Iris pigment epithelial cell (primary cell): ENCODE data around the gene RIPK3.

ENCODE experiments used
- DNase-seq: peaks from one replicate; pipeline ENCODE4 v3.0.0-alpha.2; 2011; ENCODE audit warnings: low read depth

The RIPK3 gene

DNA sequence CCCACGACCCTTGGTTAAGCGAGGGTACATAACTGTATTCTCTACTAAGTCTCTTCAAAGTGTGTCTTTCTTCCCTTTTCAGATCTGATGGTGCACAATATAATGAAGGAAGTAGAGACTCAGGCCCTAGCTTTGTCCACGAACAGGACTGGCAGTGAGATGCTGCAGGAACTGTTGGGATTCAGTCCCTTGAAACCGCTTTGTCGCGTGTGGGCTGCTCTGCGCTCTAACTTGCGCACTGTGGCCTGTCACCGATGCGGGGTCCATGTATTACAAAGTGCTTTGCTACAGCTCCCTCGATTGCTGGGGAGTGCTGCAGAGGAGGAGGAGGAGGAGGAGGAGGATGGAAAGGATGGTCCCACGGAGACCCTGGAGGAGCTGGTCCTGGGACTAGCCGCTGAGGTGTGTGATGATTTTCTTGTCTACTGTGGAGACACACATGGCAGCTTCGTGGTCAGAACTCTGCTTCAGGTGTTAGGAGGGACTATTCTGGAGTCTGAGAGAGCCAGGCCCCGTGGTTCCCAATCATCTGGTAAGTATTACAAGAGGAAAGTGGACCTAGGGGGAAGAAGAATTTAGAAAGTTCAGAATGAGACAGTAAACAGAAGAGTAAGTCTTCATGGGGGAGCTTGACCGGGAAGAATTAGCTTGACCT is 39.3 kb downstream of the RIPK3 start:
- no peak for DNase-seq

DNA sequence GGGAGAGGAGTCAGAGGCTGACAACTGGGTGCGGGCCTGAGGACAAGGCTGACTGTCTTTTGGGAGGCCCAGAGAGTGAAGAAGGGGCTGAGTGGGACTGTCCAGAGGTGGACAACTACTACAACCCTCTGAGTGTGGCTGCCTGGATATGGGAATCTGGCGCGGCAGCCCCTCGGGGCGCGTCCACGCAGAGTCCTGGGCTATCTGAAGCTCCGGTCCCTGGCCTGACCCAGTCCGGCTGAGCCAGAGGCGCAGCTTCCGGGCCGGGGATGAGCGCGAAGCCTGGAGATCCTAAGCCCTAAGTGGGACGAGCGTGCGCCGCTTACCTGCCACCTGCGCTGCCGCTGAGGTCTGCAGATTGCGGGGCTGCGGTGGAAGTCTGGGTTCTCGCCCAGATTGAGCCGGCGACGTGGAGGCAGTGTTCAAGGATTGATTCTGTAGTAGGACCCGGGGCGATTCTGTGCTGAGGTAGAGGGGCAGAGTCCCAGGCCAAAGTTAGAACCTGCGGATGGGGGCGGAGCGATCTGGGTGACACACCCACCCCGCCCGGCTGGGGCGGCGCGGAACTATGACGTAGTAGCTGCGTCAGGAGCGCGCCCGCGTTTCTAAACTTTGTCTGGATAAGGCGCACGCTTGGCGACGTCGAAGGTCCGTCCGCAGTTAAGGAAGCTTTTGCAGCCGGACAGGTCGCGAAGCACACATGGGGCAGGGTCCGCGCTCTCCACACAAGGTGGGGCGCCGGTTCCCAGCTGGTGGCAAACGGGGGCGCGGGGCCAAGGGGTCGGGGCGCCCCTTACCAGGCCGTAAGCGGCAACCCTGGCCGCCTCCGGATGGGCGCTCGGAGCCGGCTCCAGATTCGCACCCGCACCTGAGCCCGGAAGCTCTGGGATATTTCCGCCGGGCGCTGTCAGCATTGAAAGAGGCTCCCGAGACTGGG is 40.3 kb downstream of the RIPK3 start, which contains the start of the genes DHRS1 and NOP9:
Gene DHRS1, minus strand, starts transcription at position 526 of the 937 bp plus-strand sequence. CDS start 674 bp downstream, outside the sequence.
Gene NOP9, plus strand, starts transcription at position 596 of the 937 bp plus-strand sequence. Its CDS starts 105 bp downstream, at position 701.
- DNase-seq = peak; percentile 90

DNA sequence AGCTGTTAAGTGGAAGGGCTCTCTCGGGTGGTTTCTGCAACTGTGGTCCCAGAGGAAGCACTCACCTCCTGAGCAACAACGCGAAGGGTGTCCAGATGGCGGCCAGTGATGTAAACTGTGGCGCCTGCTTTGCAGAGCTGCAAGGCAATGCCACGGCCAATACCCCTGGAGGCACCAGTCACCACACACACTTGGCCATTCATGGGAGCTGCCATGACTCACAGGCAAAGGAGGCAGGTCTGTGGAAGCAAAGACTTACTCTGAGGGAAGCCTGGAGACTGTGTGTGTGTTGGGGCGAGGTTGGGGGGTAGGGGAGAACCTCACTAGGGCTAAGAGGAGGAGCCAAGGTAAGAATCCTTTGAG is 40.9 kb downstream of the RIPK3 start:
- peak; percentile 77 for DNase-seq

DNA sequence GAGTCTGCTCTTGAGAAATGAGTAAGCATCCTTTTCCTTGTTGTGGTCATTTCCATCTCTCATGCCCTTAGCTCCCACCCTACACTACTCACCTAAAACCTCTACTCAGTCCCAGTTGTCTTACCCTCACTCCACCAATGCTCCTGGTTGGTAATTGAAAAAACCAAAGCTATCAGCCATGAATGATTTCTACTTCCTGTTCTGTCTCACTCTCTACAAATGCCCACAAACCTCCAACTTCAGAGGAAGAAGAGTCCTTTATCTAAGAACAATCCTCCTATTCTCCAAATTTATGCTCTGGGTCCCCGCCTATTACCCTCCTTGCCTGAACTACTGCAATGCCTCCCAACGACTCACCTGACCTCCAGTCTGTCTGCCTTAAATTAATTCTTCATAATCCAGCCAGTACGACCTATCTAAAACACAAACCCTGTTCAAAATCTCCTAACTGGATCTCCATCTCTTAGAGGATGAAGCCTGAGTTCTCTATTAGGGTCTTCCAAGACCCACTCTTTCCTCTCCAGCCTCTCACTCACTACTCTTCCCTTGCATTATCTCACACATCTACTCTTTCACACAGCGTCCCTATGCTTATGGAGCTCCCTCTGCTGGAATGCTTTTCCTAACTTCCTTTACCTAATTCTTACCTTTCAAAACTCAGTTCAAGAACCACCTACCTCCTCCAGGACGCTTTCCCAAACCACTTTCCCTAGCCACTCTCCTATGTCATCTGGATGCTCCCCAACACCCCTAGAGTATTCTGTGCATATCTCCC is 42.4 kb downstream of the RIPK3 start:
- no peak for DNase-seq

DNA sequence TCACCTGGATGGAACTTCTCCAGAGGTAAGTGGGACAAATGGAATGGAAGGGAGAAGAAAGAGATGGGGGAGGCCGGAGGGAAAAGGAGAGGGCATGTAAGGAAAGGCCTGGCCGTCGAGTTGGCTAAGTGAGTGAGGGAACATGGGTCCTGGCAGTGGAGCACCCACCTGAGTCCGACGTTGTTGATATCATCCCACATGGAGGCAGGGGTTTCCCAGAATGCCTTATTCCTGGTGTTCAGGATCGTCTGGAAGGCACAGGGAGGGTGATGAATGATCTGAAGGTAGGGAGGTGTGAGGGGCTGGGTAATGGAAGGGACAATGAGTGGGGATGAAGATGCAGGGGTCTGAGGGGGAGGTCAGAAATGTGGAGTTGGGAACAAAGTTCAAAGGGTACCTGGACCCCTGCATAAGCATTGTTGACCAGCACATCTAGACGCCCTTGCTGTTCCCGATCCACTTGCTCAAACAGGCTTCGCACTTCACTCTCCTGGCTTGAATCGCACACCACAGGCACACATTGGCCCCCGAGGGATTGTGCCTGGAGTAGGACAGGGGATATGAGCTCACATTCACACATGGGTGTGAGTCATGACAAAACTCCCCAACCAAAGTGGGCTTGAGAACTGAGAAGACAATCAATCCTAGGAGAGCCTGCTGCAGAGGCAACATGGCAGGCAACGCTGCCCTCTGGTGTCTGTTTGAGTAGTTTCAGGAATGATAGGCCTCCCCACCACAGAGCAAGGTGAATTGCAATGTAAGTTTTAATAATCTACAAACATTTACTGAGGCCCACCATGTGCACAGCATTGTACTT is 43.2 kb downstream of the RIPK3 start:
- DNase-seq = peak; percentile 94

DNA sequence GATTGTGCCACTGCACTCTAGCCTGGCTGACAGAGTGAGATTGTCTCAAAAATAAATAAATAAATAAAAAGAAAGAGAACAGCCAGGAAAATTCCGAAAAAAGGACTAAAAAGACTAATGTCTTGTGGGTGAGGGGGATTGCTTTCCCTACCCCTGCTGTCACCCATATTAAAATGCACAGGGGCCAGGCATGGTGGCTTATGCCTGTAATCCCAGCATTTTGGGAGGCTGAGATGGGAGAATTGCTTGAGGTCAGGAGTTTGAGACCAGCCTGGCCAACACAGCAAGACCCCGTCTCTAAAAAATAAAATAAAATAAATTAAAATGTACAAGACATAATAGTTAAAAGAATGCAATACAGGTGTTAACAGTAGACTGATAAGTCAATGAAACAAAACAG is 46.3 kb downstream of the RIPK3 start:
- no peak for DNase-seq

DNA sequence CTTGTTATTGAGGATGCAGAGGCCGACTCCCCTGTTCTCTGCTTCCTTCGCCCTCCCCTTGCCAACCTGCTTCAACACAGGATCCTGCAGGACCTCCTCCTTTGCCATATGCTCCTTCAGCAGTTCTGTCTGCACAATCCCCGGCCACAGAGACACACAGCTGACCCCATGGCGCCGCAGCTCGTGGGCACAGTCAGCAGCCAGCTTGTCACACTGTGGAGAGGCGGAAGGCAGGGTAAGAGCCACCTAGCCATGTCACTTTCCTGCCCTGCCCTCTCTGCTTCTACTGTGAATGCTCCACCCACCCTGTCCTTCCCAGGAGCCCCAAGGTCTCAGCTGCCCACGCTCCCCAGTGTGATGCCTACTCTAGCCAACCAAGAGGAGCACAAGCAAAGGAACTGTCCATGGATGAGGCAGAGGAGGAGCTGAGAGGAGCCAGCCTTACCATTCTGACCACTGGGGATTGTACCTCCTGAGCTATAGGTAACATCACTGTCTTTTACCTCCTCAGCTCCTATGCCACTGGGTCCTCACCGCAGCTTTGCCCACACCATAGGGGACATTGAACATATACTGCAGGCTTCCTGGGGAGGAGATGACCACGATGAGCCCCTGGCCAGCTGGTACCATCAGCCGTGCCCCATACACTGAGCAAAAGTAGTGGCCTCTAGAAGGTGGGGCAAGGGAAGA is 47.5 kb downstream of the RIPK3 start:
- DNase-seq = no peak

DNA sequence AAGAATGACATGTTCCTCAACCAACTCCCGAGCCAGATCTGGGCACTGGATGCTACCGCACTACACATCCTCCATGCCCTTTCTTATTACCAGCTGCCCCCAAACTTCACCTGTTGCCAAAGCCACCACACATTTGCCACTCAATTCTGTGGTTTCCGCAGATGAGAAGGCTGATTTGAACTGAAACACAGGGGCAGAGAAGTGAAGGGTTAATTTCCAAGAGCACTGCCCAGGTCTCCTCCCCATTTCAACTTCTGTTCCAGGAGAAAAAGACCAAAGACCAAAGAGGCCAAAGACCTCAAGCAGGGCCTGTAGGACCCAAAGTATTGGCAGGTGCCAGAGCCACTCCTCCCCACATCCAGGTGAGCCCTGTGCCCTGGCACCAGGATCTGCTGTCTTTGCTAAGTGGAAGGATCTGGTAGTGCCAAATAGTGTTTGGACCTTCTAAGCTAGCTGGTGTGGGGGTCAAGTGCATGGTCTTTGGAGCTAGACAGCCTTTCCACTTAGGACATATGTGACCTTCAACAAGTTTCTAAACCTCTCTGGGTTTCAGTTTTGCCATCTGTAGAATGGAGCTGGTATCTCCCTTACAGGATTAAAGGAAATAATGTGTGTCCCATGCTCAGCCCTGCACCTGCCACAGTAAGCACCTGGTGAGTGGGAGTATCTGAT is 48.2 kb downstream of the RIPK3 start:
- DNase-seq = no peak

DNA sequence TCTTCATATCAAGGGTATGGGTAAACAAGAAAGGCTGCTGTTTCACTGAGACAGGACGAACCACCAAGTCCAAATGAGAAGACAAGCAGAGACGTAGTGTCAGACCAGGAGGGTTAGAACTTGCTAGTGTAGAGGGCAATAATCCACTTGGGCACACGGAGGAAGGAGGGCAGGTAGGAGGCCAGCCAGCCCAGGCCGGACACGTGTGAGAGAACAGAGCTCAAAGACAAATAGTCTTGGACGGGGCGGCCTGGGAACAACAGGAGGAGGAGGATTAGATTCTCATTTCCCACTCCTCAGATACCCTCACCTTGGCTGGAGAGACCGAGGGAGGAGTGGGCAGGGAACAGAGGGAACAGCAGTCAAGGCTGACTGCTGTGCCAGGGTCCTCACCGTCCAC is 49.0 kb downstream of the RIPK3 start:
- no peak for DNase-seq

DNA sequence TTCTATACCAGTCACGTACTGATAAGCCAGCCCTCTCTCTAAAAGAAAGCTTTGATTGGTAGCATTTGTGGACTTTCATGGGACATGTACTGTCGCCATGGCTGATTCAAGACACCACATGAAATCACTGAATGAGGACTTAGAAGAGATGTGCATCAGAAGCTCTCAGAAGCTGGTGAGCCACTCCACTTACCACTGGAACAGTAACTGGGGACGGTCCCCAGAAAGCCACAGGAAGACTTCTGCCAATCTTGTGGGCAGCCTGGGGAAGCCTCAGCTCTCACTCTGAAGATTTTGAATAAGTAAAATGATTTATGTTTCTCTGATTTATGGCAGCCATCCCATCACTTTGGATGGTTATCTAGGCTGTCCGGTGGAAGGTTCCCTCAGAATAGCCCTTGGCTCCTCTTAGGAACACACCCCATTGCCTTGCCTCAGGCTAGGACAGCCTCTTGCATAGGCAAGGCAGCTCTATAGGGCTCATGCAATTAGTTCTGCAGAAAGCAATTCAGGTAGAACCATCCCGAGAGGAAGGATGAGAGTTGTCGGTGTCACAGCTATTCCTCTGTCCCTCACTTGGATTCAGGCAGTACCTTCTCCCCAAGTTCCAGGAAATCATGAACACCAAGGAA is 50.0 kb downstream of the RIPK3 start:
- no peak for DNase-seq

DNA sequence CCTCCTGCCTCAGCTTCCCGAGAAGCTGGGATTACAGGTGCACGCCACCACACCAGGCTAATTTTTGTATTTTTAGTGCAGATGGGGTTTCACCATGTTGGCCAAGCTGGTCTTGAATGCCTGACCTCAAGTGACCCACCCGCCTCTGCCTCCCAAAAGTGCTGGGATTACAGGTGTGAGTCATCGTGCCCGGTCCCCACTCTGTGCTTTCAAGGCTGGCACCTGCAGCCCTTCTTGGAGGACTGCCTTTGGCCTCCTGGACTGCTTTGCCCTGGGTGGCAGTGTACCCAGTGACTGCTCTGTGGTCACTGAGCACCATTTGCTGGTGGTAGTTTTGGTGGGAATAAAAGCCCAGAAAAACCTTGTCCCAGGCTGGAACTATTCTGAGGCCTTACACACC is 52.8 kb downstream of the RIPK3 start:
- DNase-seq = no peak
